KOPT-K1 (cell line): ENCODE results near the gene DPM1.

Source experiments
- H3K27ac ChIP-seq: fragments of 200-600 bp; sonication (generic); 2 replicates; pipeline ENCODE4 v1.5.1; 2016; ENCODE audit warnings: antibody characterized with exemption, mild to moderate bottlenecking, low read depth, low read length; ENCODE audit not compliant: poor library complexity, severe bottlenecking
- H3K36me3 ChIP-seq: fragments of 200-600 bp; sonication (generic); 2 replicates; pipeline ENCODE4 v1.5.1; 2017; ENCODE audit warnings: antibody characterized with exemption, mild to moderate bottlenecking, low read length, moderate library complexity; ENCODE audit not compliant: insufficient read depth
- H3K9me3 ChIP-seq: fragments of 200-600 bp; sonication (generic); 2 replicates; pipeline ENCODE4 v1.5.1; 2017; ENCODE audit warnings: antibody characterized with exemption, low read length, mild to moderate bottlenecking; ENCODE audit not compliant: insufficient read depth, poor library complexity, severe bottlenecking

Gene DPM1

GRCh38 chr20:50957798-50958614 lies at the start of gene DPM1:
TSS of gene DPM1 (minus strand) at chr20:50958532. CDS start at chr20:50958523, 9 bp downstream.
- Histone ChIP-seq H3K27ac (peak within 1 kb of the TSS; percentile 87), H3K9me3 (no peaks in the 10 kb centered on the region), H3K36me3 (peaks cover 39% of the 10 kb centered on the region)

GRCh38 chr20:51005214-51005613 lies 46.9 kb upstream of the DPM1 start:
- Histone ChIP-seq H3K36me3 (no peaks in the 10 kb centered on the region), H3K9me3 (no peaks in the 10 kb centered on the region), H3K27ac (no peak overlapping the region)

DNA sequence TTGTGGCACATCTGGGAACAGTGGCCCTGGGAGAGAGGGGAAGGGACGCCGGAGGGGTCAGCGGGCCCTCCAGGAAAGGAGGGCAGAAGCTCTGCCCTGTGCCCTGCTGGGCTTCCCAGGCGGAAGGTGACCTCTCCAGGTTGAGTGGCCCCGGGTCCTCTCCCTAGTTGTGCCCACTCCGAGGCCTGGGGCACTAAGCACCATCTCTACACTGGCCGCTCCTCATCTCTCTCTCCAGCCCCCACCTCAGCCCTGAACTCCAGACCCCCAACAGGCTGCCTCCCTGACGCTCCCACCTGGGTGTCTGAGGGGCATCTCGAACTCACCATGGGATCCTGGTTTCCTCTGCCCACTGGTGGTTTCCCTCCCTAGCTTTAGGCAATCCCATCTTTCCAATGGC lies 46.4 kb upstream of the DPM1 start:
- Histone ChIP-seq H3K27ac (no peak overlapping the region), H3K36me3 (no peaks in the 10 kb centered on the region), H3K9me3 (no peaks in the 10 kb centered on the region)

GRCh38 chr20:51004305-51004727 lies 46.0 kb upstream of the DPM1 start:
- Histone ChIP-seq H3K9me3 (no peaks in the 10 kb centered on the region), H3K36me3 (no peaks in the 10 kb centered on the region), H3K27ac (no peak overlapping the region)

DNA sequence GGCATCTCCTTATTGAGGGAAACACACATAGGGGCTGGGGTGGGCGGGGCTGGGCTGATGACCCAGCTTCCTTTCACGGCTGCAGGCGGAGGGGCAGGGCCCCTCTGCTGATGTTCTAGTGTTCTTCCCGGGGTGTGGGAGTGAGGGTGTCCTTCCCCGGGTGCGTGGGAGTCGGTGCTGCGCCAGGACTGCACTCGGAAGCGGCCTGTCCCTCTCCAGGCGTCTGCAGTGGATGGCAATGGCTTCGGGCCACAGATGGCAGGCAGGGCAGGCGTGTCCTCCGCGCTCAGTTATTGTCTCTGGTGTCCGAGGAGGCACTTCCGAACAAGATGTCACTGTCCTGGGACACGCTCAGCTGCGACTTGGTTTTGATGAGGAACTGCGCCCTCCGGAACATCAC lies 45.4 kb upstream of the DPM1 start:
- Histone ChIP-seq H3K27ac (no peak overlapping the region), H3K36me3 (no peaks in the 10 kb centered on the region), H3K9me3 (no peaks in the 10 kb centered on the region)

DNA sequence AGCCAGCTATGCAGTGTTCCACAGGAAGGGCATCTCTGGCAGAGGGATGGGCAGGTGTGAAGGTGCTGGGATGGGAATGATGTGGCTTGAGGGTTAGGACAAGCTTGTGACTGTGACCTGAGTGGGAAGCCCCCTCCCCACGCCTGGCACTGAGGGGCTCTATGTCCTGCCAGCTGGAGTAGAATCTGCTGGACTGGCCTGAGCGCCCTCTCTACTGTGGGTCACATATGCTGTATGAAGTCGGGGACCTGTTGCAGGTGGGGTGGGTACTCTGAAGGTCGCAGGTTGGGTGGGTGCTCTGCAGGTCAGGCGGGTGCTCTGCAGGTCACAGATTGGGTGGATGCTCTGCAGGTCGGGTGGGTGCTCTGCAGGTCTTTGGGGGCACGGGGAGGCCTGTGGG lies 44.3 kb upstream of the DPM1 start:
- no peaks in the 10 kb centered on the region for H3K36me3 ChIP-seq
- H3K9me3 ChIP-seq: no peaks in the 10 kb centered on the region
- H3K27ac ChIP-seq: no peak overlapping the region

- H3K27ac ChIP-seq: no peak overlapping the region
- H3K9me3 ChIP-seq: no peaks in the 10 kb centered on the region
- no peaks in the 10 kb centered on the region for H3K36me3 ChIP-seq
Observed at GRCh38 chr20:51001430-51002265, 43.3 kb upstream of the DPM1 start.

DNA sequence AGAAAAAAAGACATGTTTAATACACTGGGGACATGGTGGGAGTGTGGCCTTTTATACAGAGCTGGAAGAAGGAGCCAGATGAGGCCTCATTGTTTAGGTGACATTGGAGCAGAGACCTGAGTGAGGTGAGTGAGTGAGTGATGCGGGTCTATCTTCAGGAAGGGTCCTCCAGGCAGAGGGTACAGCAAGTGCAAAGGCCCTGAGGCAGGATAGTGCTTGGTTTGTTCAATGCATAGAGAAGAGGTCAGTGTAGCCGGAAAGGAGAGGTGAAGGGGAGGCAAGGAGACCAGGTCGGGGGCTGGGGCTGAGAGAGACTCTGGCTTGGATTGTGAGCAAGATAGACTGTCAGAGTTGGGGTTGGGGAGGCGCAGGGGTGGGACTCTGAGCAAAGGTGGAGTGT lies 41.0 kb upstream of the DPM1 start:
- H3K9me3 ChIP-seq: no peaks in the 10 kb centered on the region
- no peaks in the 10 kb centered on the region for H3K36me3 ChIP-seq
- no peak overlapping the region for H3K27ac ChIP-seq

- Histone ChIP-seq H3K36me3 (no peaks in the 10 kb centered on the region), H3K9me3 (no peaks in the 10 kb centered on the region), H3K27ac (no peak overlapping the region)
Observed at GRCh38 chr20:50996901-50997865, 38.9 kb upstream of the DPM1 start.

GRCh38 chr20:50995506-50995905 lies 37.2 kb upstream of the DPM1 start:
- no peak overlapping the region for H3K27ac ChIP-seq
- H3K9me3 ChIP-seq: no peaks in the 10 kb centered on the region
- H3K36me3 ChIP-seq: no peaks in the 10 kb centered on the region

DNA sequence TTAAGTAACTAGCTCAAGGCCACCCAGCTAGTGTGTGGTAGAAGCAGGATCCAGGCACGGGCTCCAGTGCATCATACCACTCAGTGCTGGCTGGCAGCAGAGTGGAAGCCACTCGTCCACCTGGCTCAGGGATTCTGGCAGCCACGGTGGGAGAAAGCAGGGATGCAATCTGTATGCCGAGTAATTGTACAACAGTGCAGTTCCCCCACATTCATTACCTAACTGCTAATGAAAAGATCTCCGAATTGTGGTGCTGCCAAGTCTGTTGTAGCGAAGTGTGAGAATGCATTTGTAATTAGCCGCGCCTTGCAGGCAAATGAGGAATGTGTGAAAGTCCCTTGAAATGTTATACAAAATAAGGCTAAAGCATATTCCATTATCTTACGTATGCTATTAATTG lies 35.5 kb upstream of the DPM1 start:
- no peak overlapping the region for H3K27ac ChIP-seq
- H3K9me3 ChIP-seq: no peaks in the 10 kb centered on the region
- H3K36me3 ChIP-seq: no peaks in the 10 kb centered on the region

- Histone ChIP-seq H3K27ac (no peak overlapping the region), H3K9me3 (no peaks in the 10 kb centered on the region)
Observed at GRCh38 chr20:50992733-50993457, 34.6 kb upstream of the DPM1 start.

GRCh38 chr20:50992336-50992732 lies 34.0 kb upstream of the DPM1 start:
- Histone ChIP-seq H3K27ac (no peak overlapping the region), H3K9me3 (no peaks in the 10 kb centered on the region), H3K36me3 (no peaks in the 10 kb centered on the region)

More at GRCh38 chr20:50992733-50993457, 34.6 kb upstream of the DPM1 start:
- H3K36me3 ChIP-seq: no peaks in the 10 kb centered on the region

DNA sequence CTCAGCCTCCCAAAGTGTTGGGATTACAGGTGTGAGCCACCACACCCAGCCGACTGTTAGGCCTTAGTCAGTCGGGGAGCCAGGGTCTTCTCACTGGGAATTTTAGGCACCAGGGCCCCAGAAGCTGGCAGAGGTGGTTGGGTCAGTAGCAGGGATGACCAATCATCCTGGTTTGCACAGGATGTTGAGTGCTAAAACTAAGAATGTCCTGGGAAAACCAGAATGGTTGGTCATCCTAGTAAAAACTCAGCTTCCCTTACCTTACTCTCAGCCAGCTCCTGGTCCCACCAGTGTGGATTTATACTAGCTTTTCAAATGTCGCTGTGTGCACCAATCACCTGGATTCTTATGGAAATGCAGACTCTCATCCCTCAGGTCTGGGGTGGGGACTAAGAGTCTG lies 32.7 kb upstream of the DPM1 start:
- H3K36me3 ChIP-seq: no peaks in the 10 kb centered on the region
- H3K9me3 ChIP-seq: no peaks in the 10 kb centered on the region
- H3K27ac ChIP-seq: no peak overlapping the region
